NCI-H2107 (cell line): ENCODE data around the gene TTC9C.
"Not testable (repeated sequence)": the region's sequence is repeated elsewhere in the genome, so short reads cannot be mapped to it uniquely, and the experiment has no call there.

Experiments
- DNase-seq: peaks from one replicate; lab custom pipeline; 2025; lab: John Stamatoyannopoulos, UW

Gene TTC9C

GRCh38 chr11:62752177-62752785 lies 24.0 kb downstream of the TTC9C start:
- DNase-seq = no peak

- DNase-seq = no peak
Measured at GRCh38 chr11:62752994-62753735, 24.9 kb downstream of the TTC9C start.

DNA sequence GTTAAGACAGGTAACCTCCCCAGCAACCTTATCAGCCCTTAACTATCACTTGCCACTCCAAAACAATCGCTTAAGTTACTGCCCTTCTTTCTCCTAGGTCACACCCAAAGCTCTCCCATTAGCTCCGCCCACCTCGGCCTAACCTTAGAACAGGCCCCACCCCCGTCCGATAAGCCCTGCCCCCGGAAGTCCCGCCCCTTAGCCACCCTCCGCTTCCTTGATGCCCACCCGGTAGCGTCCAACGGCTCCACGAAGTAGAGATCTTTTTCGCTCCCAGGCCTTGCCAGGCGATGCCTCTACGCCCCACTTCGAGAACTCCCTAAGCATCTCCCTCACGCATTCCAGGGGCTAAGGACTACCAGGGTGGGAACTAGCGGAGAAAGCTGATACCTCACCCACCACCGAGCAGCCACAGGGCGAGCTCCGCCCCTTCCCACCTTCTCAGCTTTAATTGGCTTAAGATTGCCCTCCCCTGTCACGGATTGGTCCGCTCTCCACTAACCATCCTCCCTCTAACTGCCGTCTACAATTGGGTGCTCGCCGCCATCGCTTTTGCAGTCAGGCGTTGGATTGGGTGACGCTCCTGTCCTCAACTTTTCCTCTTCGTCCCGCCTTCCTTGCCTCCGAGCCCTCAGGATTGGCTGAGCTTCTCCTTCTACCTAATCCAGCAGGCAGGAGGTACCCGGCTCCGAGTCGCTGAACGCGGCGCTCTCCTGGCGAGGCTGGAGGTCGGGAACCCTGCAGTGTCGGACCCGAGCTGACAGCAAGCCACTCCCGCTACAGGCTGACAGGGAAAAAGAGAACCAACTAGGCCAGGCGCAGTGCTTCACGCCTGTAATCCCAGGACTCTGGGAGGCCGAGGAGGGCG lies 25.7 kb downstream of the TTC9C start, which contains the start of gene ZBTB3:
TSS of gene ZBTB3 (minus strand) at position 425 of the 868 bp plus-strand sequence. CDS start 496 bp downstream, outside the sequence.
- DNase-seq = peak; percentile 93

GRCh38 chr11:62755086-62755615 lies 26.9 kb downstream of the TTC9C start:
- DNase-seq = no peak

GRCh38 chr11:62757846-62758788 lies 29.8 kb downstream of the TTC9C start:
- no peak for DNase-seq

DNA sequence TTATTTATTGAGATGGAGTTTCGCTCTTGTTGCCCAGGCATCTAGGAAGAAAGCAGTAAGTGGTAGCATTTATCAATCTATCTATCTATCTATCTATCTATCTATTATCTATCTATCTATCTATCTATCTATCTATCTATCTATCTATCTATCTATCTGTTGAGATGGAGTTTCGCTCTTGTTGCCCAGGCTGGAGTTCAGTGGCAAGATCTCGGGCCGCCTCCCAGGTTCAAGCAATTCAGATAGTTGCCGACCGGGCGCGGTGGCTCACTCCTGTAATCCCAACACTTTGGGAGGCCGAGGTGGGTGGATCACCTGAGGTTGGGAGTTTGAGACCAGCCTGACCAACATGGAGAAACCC lies 32.6 kb downstream of the TTC9C start:
- not testable (repeated sequence) for DNase-seq

- DNase-seq = no peak
Measured at GRCh38 chr11:62770778-62771143, 42.5 kb downstream of the TTC9C start.

- DNase-seq = peak; percentile 92
Measured at GRCh38 chr11:62771144-62772021, 43.1 kb downstream of the TTC9C start, which contains the start of gene TAF6L. Gene TAF6L (plus strand): TSS chr11:62771396. CDS start chr11:62775784, 4,388 bp downstream.

DNA sequence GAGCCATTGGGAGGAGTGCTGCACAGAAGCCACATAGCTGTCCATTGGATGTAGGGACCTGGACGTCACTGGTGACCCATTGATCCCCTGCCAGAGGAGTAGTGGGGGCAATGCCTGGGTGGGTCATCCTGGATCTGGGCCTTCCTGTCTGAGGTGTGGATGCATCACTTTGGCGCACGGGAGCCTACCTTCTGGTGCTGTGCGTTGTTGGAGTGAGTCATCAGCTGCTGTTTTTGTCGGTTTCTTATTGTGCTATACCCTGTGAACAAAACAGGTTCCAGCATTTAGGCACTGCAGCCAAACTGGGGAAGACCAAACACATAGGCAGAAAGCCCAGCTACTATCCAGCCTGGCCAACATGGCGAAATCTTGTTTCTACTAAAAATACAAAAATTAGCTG lies 46.1 kb downstream of the TTC9C start:
- no peak for DNase-seq

DNA sequence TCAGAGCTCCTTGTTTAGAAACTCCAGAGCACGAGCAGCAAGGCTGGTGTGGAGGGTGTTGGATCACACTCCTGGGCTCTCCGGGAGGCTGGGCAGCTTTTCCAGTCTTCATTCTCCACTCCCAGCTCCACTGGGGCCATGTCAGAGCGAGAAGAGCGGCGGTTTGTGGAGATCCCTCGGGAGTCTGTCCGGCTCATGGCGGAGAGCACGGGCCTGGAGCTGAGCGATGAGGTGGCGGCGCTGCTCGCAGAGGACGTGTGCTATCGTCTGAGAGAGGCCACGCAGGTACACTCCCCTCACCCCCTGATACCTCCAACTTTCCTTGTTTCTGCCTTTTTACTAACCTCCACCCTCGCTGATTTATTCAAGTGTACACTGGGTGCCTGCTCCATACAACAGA lies 47.4 kb downstream of the TTC9C start:
- no peak for DNase-seq

- DNase-seq = no peak
Measured at GRCh38 chr11:62777389-62777788, 49.1 kb downstream of the TTC9C start.

- no peak for DNase-seq
Measured at GRCh38 chr11:62778441-62778840, 50.2 kb downstream of the TTC9C start.

DNA sequence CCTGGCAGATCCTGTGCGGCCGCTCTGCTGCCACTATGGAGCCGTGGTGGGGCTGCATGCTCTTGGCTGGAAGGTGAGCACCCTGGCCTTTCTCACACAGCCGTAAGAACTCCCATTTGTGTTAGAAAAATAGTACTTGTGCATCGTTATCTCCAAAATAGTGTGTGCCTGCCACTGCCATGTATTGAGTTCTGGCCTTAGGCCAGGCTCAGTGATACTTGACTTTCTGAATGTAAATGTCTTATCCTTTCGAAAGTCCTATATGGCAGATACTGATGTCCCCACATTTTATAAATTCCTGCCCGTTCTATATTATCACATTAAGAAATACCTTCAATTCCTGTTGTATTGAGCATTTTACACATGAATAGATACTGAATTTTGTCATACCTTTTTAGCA lies 54.5 kb downstream of the TTC9C start:
- DNase-seq = no peak

GRCh38 chr11:62786318-62787004 lies 58.2 kb downstream of the TTC9C start:
- DNase-seq = peak; percentile 49

DNA sequence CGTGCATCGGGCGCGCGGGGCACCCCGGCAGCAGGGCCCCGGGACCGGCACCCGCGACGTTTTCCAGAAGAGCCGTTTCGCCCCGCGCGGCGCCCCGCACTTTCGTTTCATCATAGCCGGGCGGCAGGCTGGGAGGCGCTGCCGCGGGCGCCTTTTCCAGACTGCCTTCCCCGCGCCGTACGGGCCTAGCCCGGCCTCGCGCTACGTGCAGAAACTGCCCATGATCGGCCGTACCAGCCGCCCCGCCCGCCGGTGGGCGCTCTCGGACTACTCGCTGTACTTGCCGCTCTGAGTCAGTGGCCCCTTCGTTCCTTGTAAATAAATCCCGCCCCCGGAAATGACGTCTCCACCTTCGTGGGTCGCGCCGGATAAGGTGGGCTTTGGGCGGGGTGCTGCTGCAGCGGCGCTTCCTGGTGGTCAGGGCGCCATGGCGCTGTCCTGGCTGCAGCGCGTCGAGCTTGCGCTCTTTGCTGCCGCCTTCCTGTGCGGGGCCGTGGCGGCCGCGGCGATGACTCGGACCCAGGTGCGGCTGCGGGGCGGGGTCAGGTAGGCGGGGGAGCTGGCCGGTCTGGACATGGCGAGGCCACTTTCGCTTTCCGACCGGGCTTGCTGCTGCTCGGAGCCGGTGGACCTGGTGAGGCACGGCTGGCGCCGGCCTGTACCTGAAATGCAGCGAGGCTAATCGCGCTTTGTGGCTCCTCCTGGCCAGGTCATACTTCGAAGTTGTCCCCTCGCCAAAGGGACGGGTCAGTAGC lies 58.9 kb downstream of the TTC9C start, which contains the start of gene TMEM179B:
TSS of gene TMEM179B (plus strand) at position 398 of the 755 bp plus-strand sequence. CDS start at position 428, 30 bp downstream.
- DNase-seq = peak; percentile 95
